Neural crest cell (in vitro differentiated cells): ENCODE results near the gene STIP1. TPM values are rescaled to one million over a fixed set of nuclear protein-coding genes. Genes with fewer than 3 reads are reported as not detected.
A peak's percentile ranks its signal among the peaks of the same experiment; 100 is the strongest.

Source experiments
- DNase-seq: peaks from one replicate; pipeline ENCODE4 v3.0.0; 2021; ENCODE audit warnings: low read depth, mixed read lengths, low spot score
- H3K27ac Mint-ChIP-seq: one replicate; pipeline ENCODE4 v1.8.0; 2021; ENCODE audit warnings: mild to moderate bottlenecking, mixed read lengths; ENCODE audit not compliant: unreplicated experiment
- H3K27me3 Mint-ChIP-seq: 2 replicates; pipeline ENCODE4 v1.8.0; 2021; ENCODE audit warnings: low read depth, mild to moderate bottlenecking, mixed read lengths
- H3K36me3 Mint-ChIP-seq: 2 replicates; pipeline ENCODE4 v1.8.0; 2021; ENCODE audit warnings: low read depth, mild to moderate bottlenecking, mixed read lengths
- H3K4me1 Mint-ChIP-seq: 2 replicates; pipeline ENCODE4 v1.8.0; 2021; ENCODE audit warnings: mixed read lengths
- H3K4me3 Mint-ChIP-seq: one replicate; pipeline ENCODE4 v1.8.0; 2021; ENCODE audit warnings: mild to moderate bottlenecking, mixed read lengths
- H3K9me3 Mint-ChIP-seq: 2 replicates; pipeline ENCODE4 v1.8.0; 2021; ENCODE audit warnings: mixed read lengths
- long read RNA-seq: library from polyadenylated mRNA; unstranded; transcript quantifications from one replicate; pipeline ENCODE4 v2.0.0, GENCODE V29; 2020
- total RNA-seq: library from RNA; stranded (reverse); gene quantifications from 2 replicates; pipeline ENCODE4 v1.2.1, GENCODE V29; 2021
- TF ChIP-seq, protein P1 (sequence below): fragments of 200-600 bp; sonication (generic); conservative IDR thresholded peaks from 2 replicates; pipeline ENCODE4 v1.5.0; 2021; ENCODE audit warnings: antibody characterized with exemption, mild to moderate bottlenecking

Gene STIP1
- total RNA-seq, result 294 and 296 TPM in 2 replicates
- long read RNA-seq, transcript STIP1-201 (14 exons, 2,196 nt), result major isoform, 711 of 794 reads
- long read RNA-seq, transcript STIP1-211 (5 exons, 772 nt), result minor isoform, 7 of 794 reads
- long read RNA-seq, partial matches to known transcripts, result 38 of 794 reads
- long read RNA-seq, other reads (novel, unspliced or antisense), result 37 of 794 reads

DNA sequence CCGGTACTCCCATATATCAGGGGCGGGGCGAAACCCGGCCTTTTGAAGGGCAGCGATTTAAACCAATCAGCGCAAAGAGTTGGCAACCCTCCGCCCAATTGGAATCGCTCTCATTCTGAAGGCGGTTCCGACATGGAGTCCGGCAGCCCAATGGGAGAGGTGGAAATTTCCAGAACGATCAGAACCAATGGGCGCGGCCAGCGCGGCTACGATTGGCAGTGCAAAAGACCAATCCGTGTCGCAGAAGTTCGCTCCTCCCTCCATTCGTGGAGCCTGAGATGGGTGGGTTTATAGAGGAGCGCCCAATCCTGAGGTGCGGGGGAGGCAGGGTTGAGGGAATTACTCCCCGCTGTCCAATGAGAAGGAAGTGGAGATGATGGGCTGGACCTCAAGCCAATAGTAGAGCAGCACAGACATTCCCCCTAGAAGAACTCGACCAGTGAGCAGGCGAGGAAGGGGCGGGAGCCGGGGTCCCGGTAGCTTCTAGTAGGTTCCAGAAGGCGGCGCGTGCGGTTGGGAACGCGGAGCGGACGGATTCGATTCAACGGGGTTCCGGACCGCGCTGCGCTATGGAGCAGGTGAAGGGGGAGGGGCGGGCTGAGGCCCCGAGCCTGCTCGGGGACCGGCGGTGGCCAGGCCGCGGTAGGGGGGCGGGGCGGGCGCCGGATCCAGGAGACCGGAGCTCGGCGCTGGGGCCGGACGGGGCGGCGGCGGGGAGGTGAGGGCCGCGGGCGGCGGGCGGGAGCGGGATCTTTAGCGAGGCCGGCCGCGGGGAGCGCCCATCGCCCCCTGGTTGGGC is at the start of gene STIP1:
Gene STIP1, plus strand, starts transcription at position 479 of the 799 bp plus-strand sequence. Its CDS starts 91 bp downstream, at position 570.
- Mint-ChIP-seq H3K4me1 (peaks cover 44% of the 10 kb centered on the region), H3K27ac (peak within 1 kb of the TSS; percentile 99), H3K27me3 (no peaks in the 10 kb centered on the region), H3K36me3 (peaks cover 11% of the 10 kb centered on the region), H3K9me3 (no peaks in the 10 kb centered on the region), H3K4me3 (peak within 1 kb of the TSS; percentile 98)
- DNase-seq, result peak; percentile 99
- TF ChIP-seq, protein P1, sequence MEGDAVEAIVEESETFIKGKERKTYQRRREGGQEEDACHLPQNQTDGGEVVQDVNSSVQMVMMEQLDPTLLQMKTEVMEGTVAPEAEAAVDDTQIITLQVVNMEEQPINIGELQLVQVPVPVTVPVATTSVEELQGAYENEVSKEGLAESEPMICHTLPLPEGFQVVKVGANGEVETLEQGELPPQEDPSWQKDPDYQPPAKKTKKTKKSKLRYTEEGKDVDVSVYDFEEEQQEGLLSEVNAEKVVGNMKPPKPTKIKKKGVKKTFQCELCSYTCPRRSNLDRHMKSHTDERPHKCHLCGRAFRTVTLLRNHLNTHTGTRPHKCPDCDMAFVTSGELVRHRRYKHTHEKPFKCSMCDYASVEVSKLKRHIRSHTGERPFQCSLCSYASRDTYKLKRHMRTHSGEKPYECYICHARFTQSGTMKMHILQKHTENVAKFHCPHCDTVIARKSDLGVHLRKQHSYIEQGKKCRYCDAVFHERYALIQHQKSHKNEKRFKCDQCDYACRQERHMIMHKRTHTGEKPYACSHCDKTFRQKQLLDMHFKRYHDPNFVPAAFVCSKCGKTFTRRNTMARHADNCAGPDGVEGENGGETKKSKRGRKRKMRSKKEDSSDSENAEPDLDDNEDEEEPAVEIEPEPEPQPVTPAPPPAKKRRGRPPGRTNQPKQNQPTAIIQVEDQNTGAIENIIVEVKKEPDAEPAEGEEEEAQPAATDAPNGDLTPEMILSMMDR, result peak; percentile 41

DNA sequence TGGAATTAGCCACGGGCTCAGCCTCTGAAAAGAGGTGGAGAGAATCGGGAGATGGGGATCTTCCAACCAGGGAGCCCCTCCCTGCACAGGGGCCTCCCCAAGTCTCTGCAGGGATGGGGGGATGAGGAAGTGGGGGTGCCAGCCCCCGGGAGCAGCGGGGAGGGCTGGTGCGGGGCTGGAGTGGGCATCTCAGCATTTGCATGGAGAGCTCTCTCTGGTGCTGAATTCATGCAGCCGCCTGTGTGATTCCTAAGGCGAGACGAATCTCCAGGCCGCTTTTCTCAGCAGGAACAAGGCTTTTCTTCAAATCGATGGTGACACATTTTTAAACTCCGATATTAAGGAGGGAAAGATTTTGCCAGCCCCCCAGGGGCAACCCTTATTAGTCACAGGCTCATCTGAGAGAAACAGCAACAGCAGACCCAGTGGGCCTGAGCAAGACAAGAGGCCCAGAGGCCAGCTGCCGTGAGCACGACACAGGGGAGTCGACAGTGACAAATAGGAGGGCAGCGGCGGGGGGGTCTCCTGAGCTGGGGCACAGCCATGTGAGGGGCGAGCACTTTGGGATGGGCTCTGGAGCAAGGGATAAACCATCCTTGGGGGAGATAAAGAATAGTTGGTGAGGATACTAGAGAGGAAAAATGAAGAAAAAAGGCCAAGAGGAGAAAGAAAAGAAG is 49.1 kb upstream of the STIP1 start:
- H3K4me1 Mint-ChIP-seq, result peaks cover 29% of the 10 kb centered on the region
- H3K27me3 Mint-ChIP-seq, result no peaks in the 10 kb centered on the region
- TF ChIP-seq, protein P1, result no peak
- no peaks in the 10 kb centered on the region for H3K36me3 Mint-ChIP-seq
- H3K4me3 Mint-ChIP-seq, result no peak overlapping the region
- DNase-seq, result no peak
- H3K27ac Mint-ChIP-seq, result no peak overlapping the region
- H3K9me3 Mint-ChIP-seq, result no peaks in the 10 kb centered on the region

DNA sequence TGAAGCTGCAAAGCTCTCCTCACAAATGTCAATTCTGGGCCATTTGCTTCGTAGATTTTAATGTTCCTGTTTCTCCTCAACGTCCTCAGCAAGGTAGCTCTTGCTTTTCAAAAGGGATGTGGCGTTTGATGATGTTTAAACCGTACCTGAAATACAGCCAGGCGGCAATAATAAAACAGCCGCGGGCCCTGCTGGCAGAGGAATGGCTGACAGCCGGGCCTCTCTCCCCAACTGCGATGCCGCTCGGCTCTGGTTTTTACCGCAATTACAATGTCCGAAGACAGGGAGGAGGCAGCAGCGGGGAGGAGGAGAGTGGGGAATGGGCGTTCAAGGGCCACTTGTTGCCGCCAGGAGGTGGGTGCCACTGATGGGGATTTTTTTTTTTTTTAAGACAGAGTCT is 47.6 kb upstream of the STIP1 start:
- no peak overlapping the region for H3K27ac Mint-ChIP-seq
- no peaks in the 10 kb centered on the region for H3K36me3 Mint-ChIP-seq
- H3K9me3 Mint-ChIP-seq, result no peaks in the 10 kb centered on the region
- H3K4me1 Mint-ChIP-seq, result peaks cover 17% of the 10 kb centered on the region
- H3K4me3 Mint-ChIP-seq, result no peak overlapping the region
- DNase-seq, result no peak
- H3K27me3 Mint-ChIP-seq, result no peaks in the 10 kb centered on the region
- TF ChIP-seq, protein P1, result no peak

DNA sequence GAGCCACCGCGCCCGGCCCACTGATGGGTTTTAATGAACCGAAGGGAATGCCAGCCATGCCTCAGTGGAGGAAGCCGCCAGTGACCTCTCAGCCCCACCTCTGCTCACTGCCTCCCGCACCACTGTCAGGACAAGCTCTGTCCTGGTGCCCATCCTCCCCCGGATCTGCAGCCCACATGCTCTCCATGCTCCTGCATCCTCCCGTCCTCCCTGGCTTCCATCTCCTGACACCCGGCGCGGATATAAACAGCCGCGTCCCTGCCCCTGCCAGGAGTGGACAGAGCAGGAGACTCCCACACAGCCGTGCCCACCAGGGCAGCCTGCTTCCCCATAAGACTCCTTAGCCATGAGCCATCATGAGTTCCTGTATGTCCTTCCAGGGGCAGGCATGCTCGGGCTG is 46.9 kb upstream of the STIP1 start:
- Mint-ChIP-seq H3K27me3 (no peaks in the 10 kb centered on the region), H3K36me3 (no peaks in the 10 kb centered on the region), H3K4me1 (peaks cover 15% of the 10 kb centered on the region), H3K9me3 (no peaks in the 10 kb centered on the region), H3K27ac (peak overlapping the region; percentile 62), H3K4me3 (no peak overlapping the region)
- no peak for DNase-seq
- TF ChIP-seq, protein P1, result no peak

DNA sequence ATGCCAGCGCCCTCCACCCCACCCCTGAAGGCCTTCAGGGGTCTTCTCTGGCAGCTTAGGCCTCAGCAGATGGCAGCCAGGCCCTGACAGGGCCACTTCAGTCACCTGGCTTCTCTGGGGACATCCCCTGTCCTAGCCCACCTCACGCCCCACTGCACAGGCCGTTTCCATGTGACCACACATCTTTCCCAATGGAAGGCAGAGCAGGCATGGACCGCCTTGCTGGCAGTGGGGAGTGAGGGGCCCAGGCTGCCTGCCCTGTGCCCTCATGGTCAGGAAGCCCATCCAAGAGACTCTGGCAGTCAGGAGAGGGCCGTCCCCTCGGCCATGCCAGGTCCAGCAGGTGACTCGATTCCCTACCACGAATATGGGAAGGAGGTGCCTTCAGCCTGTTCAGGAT is 45.9 kb upstream of the STIP1 start:
- Mint-ChIP-seq H3K27ac (no peak overlapping the region), H3K4me1 (peaks cover 12% of the 10 kb centered on the region), H3K36me3 (no peaks in the 10 kb centered on the region), H3K27me3 (no peaks in the 10 kb centered on the region), H3K9me3 (no peaks in the 10 kb centered on the region), H3K4me3 (no peak overlapping the region)
- TF ChIP-seq, protein P1, result no peak
- DNase-seq, result no peak
